CD4-positive, alpha-beta T cell treated with Interleukin-6 at 100 ng/mL for 8 hours (primary cell): Measurements from ENCODE around the gene BICC1.

Experiments used
- DNase-seq: peaks from one replicate; pipeline ENCODE4 v3.0.0-alpha.2; 2020; ENCODE audit warnings: mixed read lengths, low spot score

Gene BICC1

DNA sequence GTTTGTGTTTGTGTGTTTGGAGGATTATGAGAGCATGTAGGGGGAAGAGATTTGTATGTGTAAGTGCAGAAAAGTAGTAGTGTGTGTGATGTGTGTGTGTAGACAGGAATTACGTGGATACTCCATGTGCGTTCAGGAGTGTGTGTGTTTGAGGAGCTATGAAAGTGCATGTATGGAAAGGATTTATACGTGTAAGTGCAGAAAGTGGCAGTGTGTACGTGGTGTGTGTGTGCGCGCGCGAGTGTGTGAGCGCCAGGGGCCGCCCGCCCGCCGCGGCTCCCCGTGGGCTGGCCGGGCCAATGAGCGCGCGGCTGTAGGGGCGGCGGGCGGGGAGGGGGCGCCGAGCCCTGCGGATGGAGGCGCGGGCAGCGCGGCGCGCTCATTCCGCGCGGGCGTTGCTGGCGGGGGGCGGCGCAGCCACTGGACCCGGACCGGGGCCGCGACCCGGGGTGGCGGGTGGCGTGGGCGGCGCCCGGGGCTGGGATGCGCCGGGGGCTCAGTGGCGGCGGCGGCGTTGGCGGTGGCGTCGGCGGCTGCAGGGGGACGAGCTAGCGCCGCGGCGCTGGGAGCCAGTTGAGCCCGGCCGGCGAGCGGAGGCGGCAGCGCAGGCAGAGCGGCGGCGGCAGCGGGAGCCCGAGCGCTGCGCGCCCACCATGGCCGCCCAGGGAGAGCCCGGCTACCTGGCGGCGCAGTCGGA lies at the start of gene BICC1:
Gene BICC1 (plus strand): TSS at position 382 of the 697 bp plus-strand sequence. CDS start 272 bp downstream, at position 654.
- no peak for DNase-seq

GRCh38 chr10:58464956-58465355 lies 47.7 kb upstream of the BICC1 start:
- DNase-seq = no peak

GRCh38 chr10:58465629-58466028 lies 47.0 kb upstream of the BICC1 start:
- DNase-seq = no peak

GRCh38 chr10:58467931-58468635 lies 44.6 kb upstream of the BICC1 start:
- DNase-seq = no peak

DNA sequence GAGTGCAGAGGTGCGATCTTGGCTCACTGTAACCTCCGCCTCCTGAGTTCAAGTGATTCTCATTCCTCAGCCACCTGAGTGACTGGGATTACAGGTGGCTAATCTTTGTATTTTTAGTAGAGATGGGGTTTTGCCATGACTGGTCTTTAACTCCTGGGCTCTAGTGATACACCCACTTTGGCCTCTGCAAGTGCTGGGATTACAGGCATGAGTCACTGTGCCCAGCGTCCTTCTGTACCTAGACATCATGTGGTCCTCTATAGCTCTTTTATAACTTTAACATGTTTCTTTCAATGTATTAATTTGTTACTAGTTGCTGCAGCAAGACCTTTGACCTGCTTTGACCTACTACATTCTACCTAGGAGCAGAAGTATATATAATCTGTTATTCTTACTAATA lies 38.7 kb upstream of the BICC1 start:
- no peak for DNase-seq

DNA sequence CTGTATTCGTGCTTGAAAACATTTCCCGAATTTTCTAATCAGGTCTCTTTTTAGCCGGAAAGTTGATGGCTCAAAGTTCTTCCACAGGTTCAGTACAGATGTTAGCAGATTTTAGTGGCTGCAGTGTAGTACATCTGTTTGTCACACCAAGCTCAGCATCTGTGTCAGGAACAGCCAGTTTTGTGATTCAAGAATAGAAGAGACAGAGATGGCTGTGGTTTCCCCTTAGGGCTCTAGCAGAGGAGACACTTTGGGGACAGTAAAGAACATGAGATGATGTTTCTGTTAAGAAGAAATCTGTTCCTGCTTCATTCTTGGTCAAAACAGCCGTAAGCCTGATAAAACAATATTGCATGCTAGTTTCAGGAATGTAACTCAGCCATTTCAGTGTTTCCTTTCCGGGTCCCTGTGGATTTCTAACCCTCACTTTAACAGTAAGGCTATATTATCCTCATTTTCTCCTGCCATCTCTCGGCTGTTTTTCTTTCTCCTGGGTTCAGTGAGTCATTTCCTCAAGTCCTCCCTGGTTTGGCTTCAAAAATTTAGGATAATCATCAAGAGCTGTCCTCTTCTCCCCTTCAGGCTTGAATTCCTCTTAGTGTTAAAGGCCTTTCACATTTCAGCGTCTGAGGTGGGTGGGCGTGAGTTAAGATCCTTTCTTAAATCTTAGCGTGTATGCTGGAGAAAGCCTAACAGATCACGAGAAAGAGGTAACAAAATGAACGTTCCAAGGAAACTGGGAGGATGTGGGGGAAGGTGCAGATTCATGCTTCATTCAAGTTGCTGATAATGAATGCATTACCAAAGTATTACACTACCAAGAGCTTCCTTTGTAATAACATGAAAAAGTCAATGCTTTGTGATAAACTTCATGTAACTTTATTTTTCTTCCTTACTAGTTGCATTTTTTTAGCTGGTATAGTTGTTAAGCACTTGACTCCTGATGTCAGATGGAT lies 37.1 kb upstream of the BICC1 start:
- no peak for DNase-seq

- no peak for DNase-seq
These were observed 35.5 kb upstream of the BICC1 start for GRCh38 chr10:58477122-58477521.

DNA sequence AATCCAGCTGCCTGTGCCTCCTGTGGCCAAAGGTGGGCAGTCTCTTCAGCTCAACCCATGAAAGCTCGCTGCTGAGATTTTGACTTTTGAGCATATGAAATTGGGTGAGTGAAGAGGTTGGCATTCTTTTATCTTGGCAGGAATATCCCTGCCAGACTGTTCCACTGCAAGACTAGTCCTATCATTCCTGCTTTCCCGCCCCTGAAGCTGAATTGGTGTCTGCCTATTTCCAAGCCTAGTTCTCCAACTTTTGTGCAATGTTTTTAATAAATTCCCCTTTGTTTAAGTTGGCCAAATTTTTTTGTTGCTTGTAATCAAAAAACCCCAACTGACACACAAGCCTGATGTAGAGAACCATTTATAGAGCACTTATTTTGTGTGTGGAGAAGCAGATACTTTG lies 34.8 kb upstream of the BICC1 start:
- no peak for DNase-seq

- DNase-seq = no peak
These were observed 33.6 kb upstream of the BICC1 start for GRCh38 chr10:58479045-58479444.

DNA sequence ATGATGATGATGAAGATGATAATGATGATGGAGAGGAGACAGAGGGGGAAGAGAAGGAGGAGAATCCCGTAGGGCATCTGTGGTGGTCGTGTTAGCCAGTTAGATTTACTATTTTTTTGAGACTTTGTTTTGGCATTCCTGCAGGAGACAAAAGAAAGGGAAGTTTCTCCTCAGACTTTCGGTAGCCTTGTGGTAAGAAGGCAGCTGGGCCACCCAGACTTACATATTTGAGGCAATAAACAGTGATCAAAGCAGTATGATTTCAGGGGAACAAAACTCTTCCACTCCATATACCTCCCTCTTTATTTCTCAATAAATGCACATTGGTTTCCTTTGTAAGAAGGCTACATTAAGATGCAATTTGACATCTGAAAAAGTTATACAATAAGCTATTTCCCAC lies 32.4 kb upstream of the BICC1 start:
- DNase-seq = no peak

DNA sequence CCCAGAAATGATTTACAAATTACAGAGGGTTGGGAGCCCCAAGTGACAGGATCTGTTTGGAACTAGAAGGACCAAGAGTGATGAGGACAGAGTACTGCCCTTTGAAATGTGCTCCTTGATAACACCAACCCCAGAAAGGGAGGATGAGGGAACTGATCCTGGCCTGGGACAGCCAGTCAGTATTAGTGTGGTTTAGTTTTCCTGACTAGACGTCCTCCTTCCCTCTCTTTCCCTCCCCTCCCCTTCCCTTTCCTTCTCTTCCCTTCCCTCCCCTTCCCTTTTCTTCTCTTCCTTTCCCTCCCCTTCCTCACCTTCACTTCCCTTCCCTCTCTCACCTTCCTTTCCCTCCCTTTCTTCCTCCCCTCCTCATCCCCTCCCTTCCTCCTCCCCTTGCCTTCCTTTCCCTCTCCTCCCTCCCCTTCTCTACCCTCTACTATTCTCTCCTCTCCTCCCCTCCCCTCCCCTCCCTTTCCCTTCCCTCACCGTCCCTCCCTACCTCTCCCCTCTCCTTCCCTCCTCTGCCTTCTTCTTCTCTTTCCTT lies 31.0 kb upstream of the BICC1 start:
- no peak for DNase-seq

- no peak for DNase-seq
These were observed 25.9 kb upstream of the BICC1 start for GRCh38 chr10:58486821-58487220.

- no peak for DNase-seq
These were observed 23.8 kb upstream of the BICC1 start for GRCh38 chr10:58488921-58489320.

GRCh38 chr10:58502956-58503355 lies 9.7 kb upstream of the BICC1 start:
- DNase-seq = no peak

DNA sequence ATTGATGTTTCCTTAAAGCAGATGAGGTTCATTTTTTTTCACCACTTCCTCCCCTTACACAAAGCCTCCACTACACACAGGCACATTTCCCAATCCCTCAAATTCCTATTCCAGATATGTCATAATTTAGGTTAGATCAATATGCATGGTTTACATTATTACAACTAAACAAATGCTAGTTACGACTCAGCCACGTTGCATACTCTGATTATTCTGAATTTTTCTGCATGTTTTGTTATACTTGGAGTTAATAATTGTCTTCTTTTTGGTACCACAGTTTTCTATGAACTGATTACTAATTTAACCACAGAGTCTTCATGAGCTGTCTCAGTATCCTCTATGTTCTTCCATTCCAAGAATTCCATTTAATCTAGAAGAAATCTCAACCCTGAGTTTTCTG lies 4.4 kb upstream of the BICC1 start:
- no peak for DNase-seq

DNA sequence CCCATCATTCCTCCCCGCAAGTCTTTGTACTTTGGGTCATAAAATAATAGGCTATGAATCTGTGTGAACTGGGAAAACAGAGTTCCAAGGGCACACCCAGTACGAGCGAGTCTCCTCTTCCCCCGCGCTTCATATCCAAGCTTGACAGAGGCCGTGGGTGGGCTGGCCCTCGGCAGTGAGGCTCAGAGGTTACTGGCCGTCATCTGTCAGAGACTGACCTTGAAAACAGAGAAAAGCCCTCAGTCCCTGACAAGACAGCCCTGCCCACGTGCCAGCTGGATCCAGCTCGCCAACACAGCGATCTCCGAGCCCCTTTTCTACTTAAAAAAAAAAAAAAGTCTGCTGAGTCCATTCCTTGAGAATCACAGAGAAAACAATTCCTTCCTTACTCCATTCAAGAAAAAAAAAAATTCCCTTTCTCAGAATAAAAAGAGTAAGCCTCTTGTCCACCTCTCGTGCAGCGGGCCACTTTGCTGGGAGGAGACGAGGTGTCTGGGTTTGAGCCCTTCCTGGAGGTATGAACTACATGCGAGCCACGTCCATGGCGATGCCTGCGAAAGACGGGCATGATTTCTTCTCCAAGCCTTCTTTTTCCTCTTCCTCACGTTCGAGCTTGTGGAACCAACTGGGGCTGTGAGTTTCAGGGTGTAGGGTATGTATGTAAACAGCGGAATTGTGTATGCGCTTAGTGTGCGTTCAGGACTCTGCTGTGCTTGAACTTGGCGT lies 744 bp upstream of the BICC1 start:
- DNase-seq = no peak

- no peak for DNase-seq
These were observed 777 bp downstream of the BICC1 start for GRCh38 chr10:58513188-58514110.

DNA sequence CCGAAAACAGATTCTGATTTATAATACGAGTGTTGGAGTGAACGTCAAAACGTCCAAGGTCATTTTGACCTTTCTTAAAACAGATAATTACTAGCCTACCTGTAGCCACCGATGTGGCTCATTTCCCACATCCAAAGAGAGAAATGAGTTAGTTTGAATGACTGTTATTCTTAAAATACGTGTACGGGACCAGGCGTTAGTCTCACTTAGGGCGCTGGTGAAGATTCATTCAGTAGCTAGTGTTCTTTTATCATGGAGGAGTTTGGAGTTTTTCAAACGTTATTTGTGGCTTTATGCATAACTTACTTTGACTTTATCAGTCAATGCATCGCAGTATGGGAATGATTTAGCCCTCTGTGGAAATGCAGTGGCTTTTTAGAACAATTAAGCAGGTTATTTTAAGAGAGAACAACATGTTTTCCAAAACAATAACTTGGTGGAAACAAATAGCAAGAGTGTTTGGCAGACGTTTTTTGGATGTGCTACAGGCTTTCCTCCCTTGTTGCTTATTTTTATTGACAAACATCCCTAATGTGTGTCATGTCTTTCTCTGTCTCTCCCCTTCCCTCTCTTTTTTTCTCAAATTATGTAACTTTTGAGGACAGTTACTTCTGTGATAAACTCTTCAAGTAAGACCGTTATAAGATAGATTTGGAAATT lies 1.6 kb downstream of the BICC1 start:
- no peak for DNase-seq

- no peak for DNase-seq
These were observed 2.7 kb downstream of the BICC1 start for GRCh38 chr10:58515291-58515941.
